HG03097 (cell line): ENCODE measurements around the gene GPRASP2.

Experiments used
- ATAC-seq: cut with Tn5 transposase; IDR thresholded peaks from one replicate; pipeline ENCODE4 v1.9.1; 2021; ENCODE audit not compliant: unreplicated experiment, low FRiP score

The GPRASP2 gene

DNA sequence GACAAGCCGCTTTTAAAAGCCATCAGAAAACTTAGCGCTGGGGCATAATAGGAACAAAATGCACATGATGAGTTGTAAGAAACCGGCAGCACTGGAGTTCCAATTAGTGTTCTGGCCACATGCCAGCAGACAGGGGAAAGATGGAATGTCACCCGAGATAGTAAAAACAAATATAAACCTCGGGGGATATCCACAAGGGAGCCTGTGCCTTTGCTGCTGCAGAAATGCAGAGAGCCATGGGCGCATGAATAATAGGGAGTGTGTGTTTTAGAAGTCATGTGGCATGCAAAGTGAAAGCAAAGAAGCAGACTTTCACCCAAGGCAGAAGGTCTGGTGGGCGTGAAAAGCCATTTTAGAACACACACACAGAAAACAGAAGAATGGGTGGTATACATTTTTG lies 27.4 kb downstream of the GPRASP2 start:
- ATAC-seq = no peak

DNA sequence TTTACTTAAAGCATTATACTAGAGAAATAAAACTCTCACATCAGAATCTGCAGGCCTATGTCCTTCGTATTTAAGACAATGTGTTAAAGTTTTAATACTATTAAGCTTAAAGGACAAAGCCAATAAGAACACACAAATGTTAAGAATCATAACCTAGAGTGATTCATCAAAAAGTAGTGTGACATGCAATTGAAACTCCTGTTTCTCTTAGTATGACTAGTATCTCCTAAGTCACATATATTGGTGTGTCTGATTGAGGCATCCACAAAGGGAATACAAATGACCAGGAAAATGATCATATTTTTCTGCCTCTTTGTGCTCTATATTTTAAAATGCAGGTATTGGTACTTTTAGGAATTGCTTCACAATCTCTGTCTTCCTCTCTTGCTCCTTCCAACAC lies 32.1 kb downstream of the GPRASP2 start:
- ATAC-seq = no peak

DNA sequence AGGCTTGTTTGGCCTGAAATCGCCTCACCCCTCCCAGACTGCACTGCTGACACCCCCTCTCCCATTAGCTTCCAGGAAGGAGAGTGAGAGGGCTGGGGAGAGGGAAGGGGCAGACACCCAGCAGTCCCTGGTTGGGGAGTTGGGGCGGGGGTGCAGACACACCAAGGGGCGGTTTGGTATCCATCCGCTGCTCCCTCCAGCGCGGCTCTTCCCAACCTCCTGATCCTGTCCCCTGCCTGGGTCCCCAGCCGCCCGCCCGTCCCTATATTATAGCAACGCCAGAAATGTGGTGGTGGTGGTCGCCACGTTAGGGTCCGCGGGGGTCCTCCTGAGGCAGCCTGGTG lies 33.2 kb downstream of the GPRASP2 start:
- no peak for ATAC-seq

DNA sequence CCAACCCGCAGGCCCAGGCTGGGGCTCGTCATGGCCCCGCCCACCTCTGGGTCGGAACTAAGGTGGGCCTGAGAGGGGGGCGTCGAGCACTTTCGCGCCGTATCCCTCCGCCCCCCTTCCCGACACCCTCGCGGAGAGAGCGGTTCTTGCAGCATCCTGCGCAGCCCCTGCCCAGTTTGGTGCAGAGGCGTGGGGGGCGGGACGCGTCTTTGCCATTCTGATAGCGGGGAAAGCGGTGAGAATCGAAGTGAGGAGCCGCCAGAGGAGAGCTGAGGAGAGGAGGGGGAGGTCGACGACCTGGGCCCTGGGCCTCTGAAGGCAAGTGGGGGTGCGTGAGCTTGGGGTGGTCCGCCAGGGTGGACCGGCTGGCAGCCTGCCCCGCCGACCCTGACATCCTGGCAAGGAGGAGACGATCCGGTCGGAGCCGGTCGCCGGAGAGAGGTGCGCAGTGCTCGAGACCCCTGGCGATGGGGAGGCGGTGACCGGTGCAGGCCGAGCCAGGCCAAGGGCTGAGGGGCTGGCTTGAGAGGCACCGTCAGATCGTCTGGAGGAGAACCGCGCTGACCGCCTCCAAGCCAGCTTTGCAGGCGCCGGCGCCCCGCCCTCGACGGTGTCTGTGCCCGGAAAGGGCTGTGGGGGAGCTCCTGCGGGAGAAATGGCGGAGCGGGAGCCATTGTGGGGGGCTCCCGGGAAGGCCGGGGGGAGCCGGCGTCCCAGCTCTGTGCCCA lies 33.8 kb downstream of the GPRASP2 start:
- no peak for ATAC-seq

DNA sequence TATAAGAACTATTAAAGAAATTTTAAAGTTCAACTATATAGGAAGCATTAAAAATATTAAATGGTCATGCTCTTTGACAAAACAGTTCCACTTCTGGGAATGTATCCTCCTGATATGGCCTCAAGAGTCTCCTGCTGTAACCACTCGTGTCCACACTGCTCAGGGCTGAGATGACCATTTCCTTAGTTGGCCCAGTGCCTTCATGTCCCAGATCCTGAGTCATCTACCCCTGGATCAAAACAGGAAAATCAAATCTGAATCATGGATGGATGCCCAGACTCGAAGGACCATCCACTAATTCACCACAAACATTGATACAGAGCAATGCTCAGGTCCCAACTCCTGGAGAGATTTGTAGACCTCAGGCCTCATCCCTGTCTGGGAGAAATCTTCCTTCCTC lies 53.0 kb downstream of the GPRASP2 start:
- no peak for ATAC-seq

DNA sequence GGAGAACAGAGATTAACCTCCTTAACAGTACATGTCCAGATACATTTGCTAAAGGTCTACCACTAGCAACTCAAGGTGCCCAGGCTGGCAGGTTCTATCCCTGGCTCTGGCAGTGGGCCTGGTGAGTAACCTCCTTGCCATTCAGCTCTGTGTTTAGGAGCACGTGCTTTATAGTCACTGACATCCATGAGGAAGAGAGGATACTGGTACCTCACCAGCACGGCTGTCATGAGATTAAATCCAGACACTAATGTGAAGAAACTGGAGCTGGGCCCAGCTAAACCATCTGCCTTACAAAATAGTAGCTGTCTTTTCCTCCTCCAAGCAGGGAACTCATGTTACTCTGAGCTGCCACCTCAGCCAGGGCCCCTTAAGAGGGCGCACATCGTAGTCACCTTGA lies 53.6 kb downstream of the GPRASP2 start:
- no peak for ATAC-seq

DNA sequence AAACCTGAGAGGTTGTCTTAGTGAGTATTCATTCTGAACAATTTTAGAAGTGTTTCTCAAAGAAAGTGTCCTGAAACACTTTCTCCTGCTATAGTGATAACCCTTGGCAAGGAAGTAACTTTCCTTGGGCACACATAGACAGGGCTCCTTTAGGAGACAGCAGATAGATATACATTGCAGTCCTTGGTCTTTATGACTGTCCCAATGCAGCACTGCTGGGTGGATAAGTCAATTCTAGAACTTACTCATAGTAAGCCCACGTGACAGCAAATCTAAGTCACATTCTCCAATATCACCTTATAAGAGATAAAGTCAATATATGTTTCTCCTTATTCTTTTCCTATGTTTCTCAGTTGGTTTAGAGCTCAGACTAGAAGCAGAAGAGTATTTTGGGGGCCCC lies 55.0 kb downstream of the GPRASP2 start:
- ATAC-seq = no peak
